ENCODE data around the gene BCR.

DNA sequence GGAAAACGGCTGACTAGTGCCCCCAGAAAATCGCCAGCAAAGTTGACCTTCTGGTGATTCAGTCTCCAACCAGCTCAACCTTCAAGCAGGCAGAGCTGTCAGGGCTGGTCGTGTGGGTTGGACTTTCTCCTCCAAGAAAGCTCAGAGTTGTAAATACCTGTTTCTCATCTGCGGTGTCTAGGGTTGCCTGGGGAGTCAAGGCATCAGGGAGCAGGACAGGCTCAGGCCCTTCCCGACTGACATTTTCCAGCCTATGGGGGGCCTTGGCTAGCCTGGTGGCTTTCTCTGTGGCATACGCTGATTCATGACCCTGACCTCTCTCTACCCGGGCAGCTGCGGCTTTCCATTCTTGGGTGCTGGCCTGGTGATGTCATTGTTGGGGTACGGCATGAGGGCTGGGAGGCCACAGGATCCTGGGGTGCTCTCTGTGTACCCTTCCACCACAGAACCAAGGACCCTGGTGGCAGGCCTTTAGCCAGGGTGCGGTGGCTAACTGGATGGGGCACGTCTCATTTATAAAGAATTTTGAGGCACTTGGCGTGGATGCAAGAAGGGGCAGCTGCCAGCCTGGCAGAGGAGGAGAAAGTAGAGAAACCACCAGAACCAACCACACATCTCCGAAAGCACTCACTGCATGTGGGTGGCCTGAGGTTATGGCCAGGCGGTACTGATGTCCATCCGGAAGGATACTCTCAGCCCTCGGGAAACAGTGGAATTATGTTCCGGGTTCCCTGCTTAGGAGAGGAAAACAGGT is 64.9 kb downstream of the BCR start:
- TF ChIP-seq POLR2A (IDR thresholded peaks at IDR 0.05) (no peak), EP300 (IDR thresholded peaks at IDR 0.05) (no peak), CTCF (IDR thresholded peaks at IDR 0.05) (no peak)
